Measurements from ENCODE around the gene KIAA1191.

GRCh38 chr5:176406436-176407052 is 45.0 kb upstream of the KIAA1191 start:
- no peak for TF ChIP-seq L3MBTL2 (IDR thresholded peaks at IDR 0.05)
- no peak for TF ChIP-seq E2F4 (CRISPR knock-in tag; IDR thresholded peaks at IDR 0.05; ENCODE audit: low read depth)
- TF ChIP-seq E2F1 (CRISPR knock-in tag; IDR thresholded peaks at IDR 0.05): no peak
- TF ChIP-seq CREB3 (tag; conservative IDR thresholded peaks at IDR 0.05; ENCODE audit: low read depth): no peak
